ENCODE measurements around the gene ADAMTSL2. TPM values are rescaled to one million over a fixed set of nuclear protein-coding genes. Genes with fewer than 3 reads are reported as not detected.
A peak's percentile ranks its signal among the peaks of the same experiment; 100 is the strongest.

Gene ADAMTSL2
- total RNA-seq, 1 experiment from 2014 or later = 0.87 TPM

DNA sequence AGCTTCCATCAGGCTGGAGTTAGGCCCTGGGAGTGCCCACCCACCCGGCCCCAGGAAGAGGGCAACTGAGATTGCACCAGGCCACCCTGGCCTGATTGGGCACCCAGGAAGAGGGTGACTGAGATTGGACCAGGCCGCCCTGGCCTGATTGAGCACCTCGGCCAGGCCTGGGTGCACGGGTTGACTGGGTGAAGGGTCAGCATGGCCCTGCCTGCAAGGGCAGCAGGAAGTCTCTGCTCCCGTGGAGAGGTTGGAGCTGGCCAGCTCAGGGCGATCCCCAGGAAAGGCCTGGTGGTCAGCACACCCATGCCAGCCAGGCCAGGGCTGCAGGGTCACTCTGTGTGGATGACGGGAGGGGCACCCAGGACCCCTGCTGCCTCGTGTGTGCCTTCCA lies 11.8 kb downstream of the ADAMTSL2 start:
- Mint-ChIP-seq H3K36me3 (no peaks in the 10 kb centered on the region), H3K27ac (no peak overlapping the region), H3K4me1 (peaks cover 4% of the 10 kb centered on the region), H3K27me3 (ENCODE audit: low read depth) (no peaks in the 10 kb centered on the region), H3K9me3 (no peaks in the 10 kb centered on the region), H3K4me3 (no peak overlapping the region)
- ChIA-PET CTCF (interaction anchor here (0.8 to 1.5 kb wide), 2 partner anchors 43 to 197 kb away, joined by 3 read pairs; no protein-coding TSS in a partner anchor), POLR2A (no interaction called here)
- TF ChIP-seq MYBL2 (CRISPR knock-in tag; IDR thresholded peaks at IDR 0.05) = no peak
- peak; percentile 65; the same call in 1 of the 2 replicates for TF ChIP-seq ZNF121 (CRISPR knock-in tag; IDR thresholded peaks at IDR 0.05)
- ATAC-seq (no peak), DNase-seq (ENCODE audit: low spot score) (no peak)

DNA sequence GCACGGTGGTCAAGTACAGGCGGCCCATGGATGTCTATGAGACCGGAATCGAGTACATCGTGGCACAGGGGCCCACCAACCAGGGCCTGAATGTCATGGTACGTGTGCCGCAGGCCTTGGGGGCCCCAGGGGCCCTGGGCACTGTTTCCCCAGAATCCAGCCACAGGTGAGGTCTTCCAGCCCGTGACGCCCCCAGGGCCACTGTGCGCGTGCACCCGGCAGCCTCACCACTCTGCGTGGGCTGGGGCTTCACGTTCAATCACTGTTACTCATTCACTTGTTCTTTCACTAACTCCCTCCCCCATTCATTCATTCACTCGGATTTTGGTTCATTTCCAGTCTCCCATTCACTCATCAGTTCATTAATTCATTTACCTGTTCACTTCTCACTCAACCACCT lies 12.6 kb downstream of the ADAMTSL2 start:
- peak overlapping the region; percentile 10; the same call in 1 of the 2 replicates for H3K27ac Mint-ChIP-seq
- H3K27me3 Mint-ChIP-seq (ENCODE audit: low read depth) = no peaks in the 10 kb centered on the region
- H3K4me1 Mint-ChIP-seq = peaks cover 4% of the 10 kb centered on the region
- H3K36me3 Mint-ChIP-seq = no peaks in the 10 kb centered on the region
- ChIA-PET POLR2A (no interaction called here), CTCF (interaction anchor here (0.9 to 1.5 kb wide), 2 partner anchors 8 to 196 kb away, joined by 3 to 4 read pairs; no protein-coding TSS in a partner anchor)
- no peaks in the 10 kb centered on the region for H3K9me3 Mint-ChIP-seq
- H3K4me3 Mint-ChIP-seq = no peak overlapping the region
- ATAC-seq (no peak), DNase-seq (ENCODE audit: low spot score) (no peak)
- TF ChIP-seq RORB (CRISPR knock-in tag; IDR thresholded peaks at IDR 0.05) = no peak
- TF ChIP-seq, protein P1, sequence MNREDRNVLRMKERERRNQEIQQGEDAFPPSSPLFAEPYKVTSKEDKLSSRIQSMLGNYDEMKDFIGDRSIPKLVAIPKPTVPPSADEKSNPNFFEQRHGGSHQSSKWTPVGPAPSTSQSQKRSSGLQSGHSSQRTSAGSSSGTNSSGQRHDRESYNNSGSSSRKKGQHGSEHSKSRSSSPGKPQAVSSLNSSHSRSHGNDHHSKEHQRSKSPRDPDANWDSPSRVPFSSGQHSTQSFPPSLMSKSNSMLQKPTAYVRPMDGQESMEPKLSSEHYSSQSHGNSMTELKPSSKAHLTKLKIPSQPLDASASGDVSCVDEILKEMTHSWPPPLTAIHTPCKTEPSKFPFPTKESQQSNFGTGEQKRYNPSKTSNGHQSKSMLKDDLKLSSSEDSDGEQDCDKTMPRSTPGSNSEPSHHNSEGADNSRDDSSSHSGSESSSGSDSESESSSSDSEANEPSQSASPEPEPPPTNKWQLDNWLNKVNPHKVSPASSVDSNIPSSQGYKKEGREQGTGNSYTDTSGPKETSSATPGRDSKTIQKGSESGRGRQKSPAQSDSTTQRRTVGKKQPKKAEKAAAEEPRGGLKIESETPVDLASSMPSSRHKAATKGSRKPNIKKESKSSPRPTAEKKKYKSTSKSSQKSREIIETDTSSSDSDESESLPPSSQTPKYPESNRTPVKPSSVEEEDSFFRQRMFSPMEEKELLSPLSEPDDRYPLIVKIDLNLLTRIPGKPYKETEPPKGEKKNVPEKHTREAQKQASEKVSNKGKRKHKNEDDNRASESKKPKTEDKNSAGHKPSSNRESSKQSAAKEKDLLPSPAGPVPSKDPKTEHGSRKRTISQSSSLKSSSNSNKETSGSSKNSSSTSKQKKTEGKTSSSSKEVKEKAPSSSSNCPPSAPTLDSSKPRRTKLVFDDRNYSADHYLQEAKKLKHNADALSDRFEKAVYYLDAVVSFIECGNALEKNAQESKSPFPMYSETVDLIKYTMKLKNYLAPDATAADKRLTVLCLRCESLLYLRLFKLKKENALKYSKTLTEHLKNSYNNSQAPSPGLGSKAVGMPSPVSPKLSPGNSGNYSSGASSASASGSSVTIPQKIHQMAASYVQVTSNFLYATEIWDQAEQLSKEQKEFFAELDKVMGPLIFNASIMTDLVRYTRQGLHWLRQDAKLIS (CRISPR knock-in tag; IDR thresholded peaks at IDR 0.05; ENCODE audit: borderline replicate concordance) = no peak
- TF ChIP-seq SP1 (CRISPR knock-in tag; conservative IDR thresholded peaks at IDR 0.05) = no peak
- no peak for TF ChIP-seq ZNF671 (CRISPR knock-in tag; IDR thresholded peaks at IDR 0.05)
- TF ChIP-seq, protein P2, sequence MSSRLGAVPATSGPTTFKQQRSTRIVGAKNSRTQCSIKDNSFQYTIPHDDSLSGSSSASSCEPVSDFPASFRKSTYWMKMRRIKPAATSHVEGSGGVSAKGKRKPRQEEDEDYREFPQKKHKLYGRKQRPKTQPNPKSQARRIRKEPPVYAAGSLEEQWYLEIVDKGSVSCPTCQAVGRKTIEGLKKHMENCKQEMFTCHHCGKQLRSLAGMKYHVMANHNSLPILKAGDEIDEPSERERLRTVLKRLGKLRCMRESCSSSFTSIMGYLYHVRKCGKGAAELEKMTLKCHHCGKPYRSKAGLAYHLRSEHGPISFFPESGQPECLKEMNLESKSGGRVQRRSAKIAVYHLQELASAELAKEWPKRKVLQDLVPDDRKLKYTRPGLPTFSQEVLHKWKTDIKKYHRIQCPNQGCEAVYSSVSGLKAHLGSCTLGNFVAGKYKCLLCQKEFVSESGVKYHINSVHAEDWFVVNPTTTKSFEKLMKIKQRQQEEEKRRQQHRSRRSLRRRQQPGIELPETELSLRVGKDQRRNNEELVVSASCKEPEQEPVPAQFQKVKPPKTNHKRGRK (CRISPR knock-in tag; IDR thresholded peaks at IDR 0.05; ENCODE audit: borderline replicate concordance) = no peak
- TF ChIP-seq, protein P3, sequence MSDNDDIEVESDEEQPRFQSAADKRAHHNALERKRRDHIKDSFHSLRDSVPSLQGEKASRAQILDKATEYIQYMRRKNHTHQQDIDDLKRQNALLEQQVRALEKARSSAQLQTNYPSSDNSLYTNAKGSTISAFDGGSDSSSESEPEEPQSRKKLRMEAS (CRISPR knock-in tag; IDR thresholded peaks at IDR 0.05) = no peak
- no peak for TF ChIP-seq ZNF232 (CRISPR knock-in tag; IDR thresholded peaks at IDR 0.05)
- TF ChIP-seq ZNF138 (CRISPR knock-in tag; conservative IDR thresholded peaks at IDR 0.05) = no peak

DNA sequence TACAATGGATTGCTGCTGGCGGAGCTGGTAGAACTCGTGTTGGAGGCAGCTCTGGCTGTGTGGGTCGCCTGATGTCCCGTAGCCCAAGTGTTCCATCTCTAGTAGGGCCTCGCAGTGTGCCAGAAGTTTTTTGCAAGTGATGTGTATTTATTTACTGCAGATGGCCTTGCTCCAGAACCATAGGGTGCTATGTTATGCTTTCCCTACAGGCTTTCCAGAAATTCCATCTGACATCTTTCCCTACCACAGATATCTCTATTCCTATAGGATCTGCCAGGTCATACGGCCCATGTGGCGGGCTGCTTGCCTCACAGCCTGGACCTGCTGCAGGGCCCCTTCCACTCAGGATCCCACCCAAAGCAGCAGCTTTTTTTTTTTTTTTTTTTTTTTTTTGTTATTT lies 16.9 kb downstream of the ADAMTSL2 start:
- DNase-seq (ENCODE audit: low spot score) (no peak), ATAC-seq (no peak)
- no peaks in the 10 kb centered on the region for H3K36me3 Mint-ChIP-seq
- ChIA-PET POLR2A (no interaction called here), CTCF (interaction anchor here (0.6 to 0.7 kb wide), 2 partner anchors 8 to 164 kb away, joined by 3 to 4 read pairs; no protein-coding TSS in a partner anchor)
- H3K4me3 Mint-ChIP-seq = no peak overlapping the region
- no peaks in the 10 kb centered on the region for H3K27me3 Mint-ChIP-seq (ENCODE audit: low read depth)
- no peaks in the 10 kb centered on the region for H3K9me3 Mint-ChIP-seq
- H3K27ac Mint-ChIP-seq = no peak overlapping the region
- TF ChIP-seq, protein P4, sequence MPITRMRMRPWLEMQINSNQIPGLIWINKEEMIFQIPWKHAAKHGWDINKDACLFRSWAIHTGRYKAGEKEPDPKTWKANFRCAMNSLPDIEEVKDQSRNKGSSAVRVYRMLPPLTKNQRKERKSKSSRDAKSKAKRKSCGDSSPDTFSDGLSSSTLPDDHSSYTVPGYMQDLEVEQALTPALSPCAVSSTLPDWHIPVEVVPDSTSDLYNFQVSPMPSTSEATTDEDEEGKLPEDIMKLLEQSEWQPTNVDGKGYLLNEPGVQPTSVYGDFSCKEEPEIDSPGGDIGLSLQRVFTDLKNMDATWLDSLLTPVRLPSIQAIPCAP (CRISPR knock-in tag; IDR thresholded peaks at IDR 0.05) = no peak
- TF ChIP-seq, protein P5, sequence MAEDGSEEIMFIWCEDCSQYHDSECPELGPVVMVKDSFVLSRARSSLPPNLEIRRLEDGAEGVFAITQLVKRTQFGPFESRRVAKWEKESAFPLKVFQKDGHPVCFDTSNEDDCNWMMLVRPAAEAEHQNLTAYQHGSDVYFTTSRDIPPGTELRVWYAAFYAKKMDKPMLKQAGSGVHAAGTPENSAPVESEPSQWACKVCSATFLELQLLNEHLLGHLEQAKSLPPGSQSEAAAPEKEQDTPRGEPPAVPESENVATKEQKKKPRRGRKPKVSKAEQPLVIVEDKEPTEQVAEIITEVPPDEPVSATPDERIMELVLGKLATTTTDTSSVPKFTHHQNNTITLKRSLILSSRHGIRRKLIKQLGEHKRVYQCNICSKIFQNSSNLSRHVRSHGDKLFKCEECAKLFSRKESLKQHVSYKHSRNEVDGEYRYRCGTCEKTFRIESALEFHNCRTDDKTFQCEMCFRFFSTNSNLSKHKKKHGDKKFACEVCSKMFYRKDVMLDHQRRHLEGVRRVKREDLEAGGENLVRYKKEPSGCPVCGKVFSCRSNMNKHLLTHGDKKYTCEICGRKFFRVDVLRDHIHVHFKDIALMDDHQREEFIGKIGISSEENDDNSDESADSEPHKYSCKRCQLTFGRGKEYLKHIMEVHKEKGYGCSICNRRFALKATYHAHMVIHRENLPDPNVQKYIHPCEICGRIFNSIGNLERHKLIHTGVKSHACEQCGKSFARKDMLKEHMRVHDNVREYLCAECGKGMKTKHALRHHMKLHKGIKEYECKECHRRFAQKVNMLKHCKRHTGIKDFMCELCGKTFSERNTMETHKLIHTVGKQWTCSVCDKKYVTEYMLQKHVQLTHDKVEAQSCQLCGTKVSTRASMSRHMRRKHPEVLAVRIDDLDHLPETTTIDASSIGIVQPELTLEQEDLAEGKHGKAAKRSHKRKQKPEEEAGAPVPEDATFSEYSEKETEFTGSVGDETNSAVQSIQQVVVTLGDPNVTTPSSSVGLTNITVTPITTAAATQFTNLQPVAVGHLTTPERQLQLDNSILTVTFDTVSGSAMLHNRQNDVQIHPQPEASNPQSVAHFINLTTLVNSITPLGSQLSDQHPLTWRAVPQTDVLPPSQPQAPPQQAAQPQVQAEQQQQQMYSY (CRISPR knock-in tag; IDR thresholded peaks at IDR 0.05) = no peak
- no peak for TF ChIP-seq SMAD3 (CRISPR knock-in tag; IDR thresholded peaks at IDR 0.05; ENCODE audit: borderline replicate concordance)
- peaks cover 8% of the 10 kb centered on the region for H3K4me1 Mint-ChIP-seq
